C4-2B (cell line): Measurements from ENCODE around the gene TPGS2.

Experiments
- H3K27ac ChIP-seq: fragments of 450-650 bp; 2 replicates; pipeline ENCODE4 v1.5.1; 2017
- CTCF ChIP-seq: fragments of 450-650 bp; conservative IDR thresholded peaks from 2 replicates; pipeline ENCODE4 v1.5.1; 2017; ENCODE audit warnings: mild to moderate bottlenecking
- ZFX ChIP-seq: fragments of 450-650 bp; IDR thresholded peaks from 2 replicates; pipeline ENCODE4 v1.6.1; 2017

Gene TPGS2

DNA sequence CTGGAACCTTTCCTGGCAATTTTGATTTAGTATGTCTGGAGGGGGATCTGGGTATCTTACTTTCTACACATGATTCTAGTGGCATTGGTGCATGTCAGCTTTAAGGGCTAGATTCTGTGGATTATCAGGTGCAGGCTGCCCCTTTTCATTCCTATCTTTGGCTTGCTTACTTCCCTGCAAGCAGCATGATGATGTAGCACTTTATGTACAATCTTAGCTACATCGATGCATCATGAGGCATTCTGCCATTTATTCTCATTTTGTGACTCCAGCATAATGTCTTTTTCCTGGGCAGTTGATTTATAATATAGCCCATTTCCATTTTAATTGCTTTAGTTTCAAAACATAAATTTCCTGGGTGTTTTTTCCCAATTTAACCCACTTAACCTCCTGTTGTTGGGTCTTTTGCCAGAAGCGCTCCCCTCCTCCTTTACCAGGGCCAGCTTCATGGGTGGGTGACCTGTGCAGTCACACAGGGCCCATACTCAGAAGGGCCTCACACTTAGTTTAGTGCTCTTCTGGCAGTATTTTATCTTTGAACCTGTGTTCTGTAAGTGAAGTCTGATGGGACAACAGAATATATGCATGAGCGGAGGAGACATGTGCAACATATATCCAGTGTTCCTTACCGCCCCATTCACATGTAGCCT, 36.0 kb downstream of the TPGS2 start:
- TF ChIP-seq ZFX, result no peak
- no peak for TF ChIP-seq CTCF
- no peak overlapping the region for H3K27ac ChIP-seq

- no peak overlapping the region for H3K27ac ChIP-seq
- TF ChIP-seq CTCF (no peak), ZFX (no peak)
Measured at GRCh38 chr18:36786686-36787085, 42.1 kb downstream of the TPGS2 start.

DNA sequence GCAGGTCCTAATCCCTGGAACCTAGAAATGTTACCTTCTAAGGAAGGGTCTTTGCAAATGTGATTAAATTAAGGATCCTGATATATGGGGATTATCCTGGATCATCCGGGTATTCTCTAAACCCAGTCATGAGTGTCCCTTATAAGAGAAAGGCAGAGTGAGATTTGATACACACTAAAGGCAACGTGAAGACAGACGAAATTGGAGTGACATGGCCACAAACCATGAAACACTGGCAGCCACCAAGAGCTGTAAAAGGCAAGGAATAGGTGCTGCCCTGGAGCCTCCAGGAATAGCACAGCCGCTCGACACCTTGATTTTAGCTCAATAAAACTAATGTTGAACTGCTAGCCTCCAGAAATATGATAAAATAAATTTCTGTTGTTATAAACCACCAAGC, 45.0 kb downstream of the TPGS2 start:
- TF ChIP-seq CTCF (no peak), ZFX (no peak)
- no peak overlapping the region for H3K27ac ChIP-seq

DNA sequence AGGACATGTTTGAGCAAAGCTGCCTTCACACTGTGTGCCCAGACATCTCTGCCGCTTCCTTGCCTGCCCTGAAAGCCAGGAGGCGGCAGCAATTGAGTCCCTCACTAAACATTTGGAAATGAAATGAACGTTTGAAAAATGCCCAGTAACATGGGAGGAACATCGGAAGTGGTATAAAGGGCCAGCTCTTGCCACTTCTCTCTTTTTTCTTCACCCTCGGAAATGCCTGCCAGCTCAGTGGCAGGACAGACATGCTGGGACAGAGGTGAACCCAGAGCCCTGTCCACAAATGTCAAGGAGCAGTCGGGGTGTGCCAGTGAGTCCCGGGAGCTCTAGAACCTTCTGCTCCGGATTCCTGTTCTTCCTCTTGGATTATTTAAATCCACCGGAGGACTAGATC, 46.1 kb downstream of the TPGS2 start:
- H3K27ac ChIP-seq, result no peak overlapping the region
- TF ChIP-seq ZFX (no peak), CTCF (no peak)

GRCh38 chr18:36780748-36781147, 48.1 kb downstream of the TPGS2 start:
- no peak overlapping the region for H3K27ac ChIP-seq
- TF ChIP-seq CTCF (no peak), ZFX (no peak)

- TF ChIP-seq ZFX (no peak), CTCF (no peak)
- H3K27ac ChIP-seq, result no peak overlapping the region
Measured at GRCh38 chr18:36777566-36777965, 51.2 kb downstream of the TPGS2 start.

- H3K27ac ChIP-seq, result no peak overlapping the region
- TF ChIP-seq ZFX (no peak), CTCF (no peak)
Measured at GRCh38 chr18:36776650-36777049, 52.2 kb downstream of the TPGS2 start.
